Measurements from ENCODE around the gene HSF5. TPM values are rescaled to one million over a fixed set of nuclear protein-coding genes. Genes with fewer than 3 reads are reported as not detected.

HSF5 gene, protein sequence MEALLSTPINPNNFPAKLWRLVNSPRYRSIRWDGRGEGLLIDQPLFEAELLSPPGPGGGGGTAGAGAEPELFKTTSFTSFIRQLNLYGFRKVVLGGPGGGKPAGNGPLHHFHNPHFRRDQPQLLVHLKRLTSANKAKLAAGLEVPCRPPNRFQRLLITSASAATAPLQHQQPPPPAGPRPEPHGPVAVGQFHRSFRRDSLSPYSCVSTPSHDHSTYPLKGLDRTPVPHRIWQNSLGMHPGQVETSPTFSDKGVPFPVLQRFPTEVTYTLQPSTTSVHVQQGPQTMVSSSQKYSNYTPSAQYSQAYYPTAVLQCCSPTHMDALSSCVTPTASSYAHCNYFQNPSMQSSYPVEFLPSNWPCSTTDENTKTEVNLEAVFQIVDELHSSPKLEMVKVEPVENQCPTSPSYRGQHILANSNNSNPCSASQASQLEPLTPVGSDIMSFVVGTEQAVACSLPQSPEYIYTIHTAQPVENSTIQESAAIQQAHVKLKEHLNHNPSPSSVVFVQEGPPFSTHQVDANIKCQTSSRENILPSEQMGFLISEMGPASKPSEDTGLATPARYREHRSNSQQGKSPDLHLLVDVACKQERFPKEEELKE
- 1 to 10 TPM; 3.6 to 4.1 TPM for total RNA-seq

DNA sequence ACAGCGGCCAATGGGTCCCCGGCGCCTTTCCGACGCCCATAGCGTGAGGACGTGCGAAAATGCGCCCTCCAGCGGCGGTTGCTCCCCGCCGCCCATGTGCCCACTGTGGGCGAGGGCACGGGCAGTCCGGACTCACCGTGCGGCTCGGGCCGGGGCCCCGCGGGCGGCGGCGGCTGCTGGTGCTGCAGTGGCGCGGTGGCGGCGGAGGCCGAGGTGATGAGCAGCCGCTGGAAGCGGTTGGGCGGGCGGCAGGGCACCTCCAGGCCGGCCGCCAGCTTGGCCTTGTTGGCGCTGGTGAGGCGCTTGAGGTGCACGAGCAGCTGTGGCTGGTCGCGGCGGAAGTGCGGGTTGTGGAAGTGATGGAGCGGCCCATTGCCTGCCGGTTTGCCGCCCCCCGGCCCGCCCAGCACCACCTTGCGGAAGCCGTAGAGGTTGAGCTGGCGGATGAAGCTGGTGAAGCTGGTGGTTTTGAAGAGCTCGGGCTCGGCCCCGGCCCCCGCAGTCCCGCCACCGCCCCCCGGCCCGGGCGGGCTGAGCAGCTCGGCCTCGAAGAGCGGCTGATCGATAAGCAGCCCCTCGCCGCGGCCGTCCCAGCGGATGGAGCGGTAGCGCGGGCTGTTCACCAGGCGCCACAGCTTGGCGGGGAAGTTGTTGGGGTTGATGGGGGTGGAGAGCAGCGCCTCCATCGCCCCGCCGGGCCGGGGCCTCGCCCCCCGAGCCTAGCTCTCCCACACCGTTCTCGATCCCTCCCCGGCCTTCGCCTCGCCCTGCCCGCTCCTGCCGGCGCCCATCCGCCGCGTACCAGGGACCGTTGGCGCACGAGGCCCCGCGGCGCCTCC is at the start of gene HSF5:
TSS of gene HSF5 (minus strand) at position 820 of the 839 bp plus-strand sequence. CDS start at position 686, 134 bp downstream.
- intact Hi-C loops (cut with micrococcal nuclease) = loop anchor here (1.0 to 5.0 kb wide), 2 partner anchors 30 to 71 kb away; partner anchors contain the start of gene RNF43
- CTCF ChIA-PET = interaction anchor here (0.5 to 1.9 kb wide), 11 partner anchors 9 to 210 kb away, joined by 3 to 9 read pairs (median 5); partner anchors contain the start of gene RNF43
- Mint-ChIP-seq H3K36me3 (ENCODE audit: low read depth) (peaks cover 31% of the 10 kb centered on the region), H3K27me3 (ENCODE audit: low read depth) (no peaks in the 10 kb centered on the region), H3K4me1 (ENCODE audit: low read depth) (peaks cover 15% of the 10 kb centered on the region), H3K9me3 (no peaks in the 10 kb centered on the region), H3K27ac (no peak within 1 kb of the TSS), H3K4me3 (peak within 1 kb of the TSS; percentile 58)
- DNase-seq = peak; percentile 79

DNA sequence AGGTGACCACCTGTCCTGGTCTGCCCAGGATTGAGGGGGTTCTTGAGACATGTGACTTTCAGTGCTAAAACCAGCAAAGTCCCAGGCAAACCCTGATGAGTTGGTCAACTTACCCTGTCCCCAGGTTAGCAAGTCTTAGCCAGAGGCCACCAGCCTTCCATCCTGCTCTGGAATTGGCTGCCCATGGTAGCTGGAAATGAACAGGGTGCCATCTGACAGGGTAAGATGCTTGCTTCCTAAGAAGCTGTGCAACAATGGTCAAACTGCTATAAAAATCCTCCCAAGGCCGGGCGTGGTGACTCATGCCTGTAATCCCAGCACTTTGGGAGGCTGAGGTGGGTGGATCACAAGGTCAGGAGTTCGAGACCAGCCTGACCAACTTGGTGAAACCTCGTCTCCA is 49.1 kb upstream of the HSF5 start:
- Mint-ChIP-seq H3K27me3 (ENCODE audit: low read depth) (peaks cover 12% of the 10 kb centered on the region), H3K36me3 (ENCODE audit: low read depth) (no peaks in the 10 kb centered on the region), H3K27ac (no peak overlapping the region), H3K9me3 (no peaks in the 10 kb centered on the region), H3K4me1 (ENCODE audit: low read depth) (no peaks in the 10 kb centered on the region), H3K4me3 (no peak overlapping the region)
- CTCF ChIA-PET = interaction anchor here (1.2 kb wide), 1 partner anchor 17 kb away, joined by 4 read pairs; no protein-coding TSS in a partner anchor
- intact Hi-C loops (cut with micrococcal nuclease) = no loop called here
- DNase-seq = no peak

DNA sequence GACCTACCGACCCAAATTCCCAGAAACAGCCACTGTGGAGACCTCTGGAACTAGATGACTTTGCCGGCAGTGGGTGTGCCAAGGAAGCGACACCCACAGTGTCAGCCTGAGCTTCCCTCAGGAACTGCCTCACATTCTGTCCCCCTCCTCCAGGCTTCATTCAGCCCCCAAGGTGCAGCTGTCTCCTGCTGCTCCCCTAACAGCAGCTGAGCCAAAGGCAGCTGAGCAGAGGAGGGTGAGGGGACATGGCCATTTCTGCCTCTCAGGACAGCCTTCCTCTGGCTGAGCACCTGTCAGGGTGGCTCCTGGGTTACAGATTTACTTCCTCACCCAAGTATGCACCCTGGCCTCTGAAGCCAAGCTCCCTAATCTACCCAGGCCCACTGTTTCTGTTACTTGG is 48.3 kb upstream of the HSF5 start:
- Mint-ChIP-seq H3K36me3 (ENCODE audit: low read depth) (no peaks in the 10 kb centered on the region), H3K4me1 (ENCODE audit: low read depth) (peaks cover 2% of the 10 kb centered on the region), H3K4me3 (no peak overlapping the region), H3K27me3 (ENCODE audit: low read depth) (peaks cover 14% of the 10 kb centered on the region), H3K27ac (no peak overlapping the region), H3K9me3 (no peaks in the 10 kb centered on the region)
- intact Hi-C loops (cut with micrococcal nuclease) = no loop called here
- CTCF ChIA-PET = interaction anchor here (1.2 kb wide), 1 partner anchor 17 kb away, joined by 4 read pairs; no protein-coding TSS in a partner anchor
- DNase-seq = no peak

DNA sequence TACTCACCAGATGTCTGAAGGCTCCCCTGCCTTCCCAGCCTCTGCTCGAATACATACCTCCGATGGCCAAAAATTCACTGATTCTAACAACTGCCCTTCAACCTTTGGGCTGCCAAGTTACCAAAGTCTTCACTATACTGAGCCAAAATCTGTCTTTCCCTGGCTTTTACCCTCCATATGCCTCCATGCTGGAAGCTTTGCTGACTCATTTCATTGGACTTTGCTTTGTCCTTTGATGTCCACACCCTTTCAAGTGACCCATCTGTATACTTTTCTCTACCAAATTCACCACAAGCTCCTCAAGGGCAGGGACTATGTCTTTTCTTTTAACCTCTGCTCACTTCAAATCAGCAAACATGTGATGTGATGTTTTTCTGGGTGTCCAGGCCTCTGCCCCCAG is 47.2 kb upstream of the HSF5 start:
- intact Hi-C loops (cut with micrococcal nuclease) = no loop called here
- CTCF ChIA-PET = interaction anchor here (2.7 kb wide), 1 partner anchor 16 kb away, joined by 7 read pairs; no protein-coding TSS in a partner anchor

DNA sequence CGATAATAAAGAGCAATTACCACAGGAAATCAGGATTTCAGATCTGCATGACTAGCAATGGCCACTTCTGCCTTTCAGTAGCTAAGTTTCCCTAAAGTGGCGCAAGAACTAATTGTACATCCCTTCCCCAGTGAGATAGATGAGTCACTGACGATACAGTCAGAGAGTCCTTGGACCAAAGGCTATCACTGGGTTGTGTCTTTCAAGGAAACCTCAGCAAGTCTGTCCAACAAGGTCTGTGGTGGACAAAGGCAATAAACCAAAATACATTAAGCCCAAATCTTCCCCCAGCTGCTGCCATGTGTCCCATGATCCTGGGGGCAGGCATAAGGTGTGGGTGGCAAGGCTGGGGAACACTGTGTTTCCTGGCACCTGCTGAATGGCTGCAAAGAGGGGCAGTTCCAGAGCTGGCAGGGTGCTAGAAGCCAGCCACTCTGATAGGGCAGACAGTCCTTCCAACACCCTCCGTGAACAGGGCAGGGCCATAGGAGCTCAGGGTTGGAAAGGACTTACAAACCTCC is 46.8 kb upstream of the HSF5 start:
- CTCF ChIA-PET = interaction anchor here (2.7 kb wide), 1 partner anchor 16 kb away, joined by 7 read pairs; no protein-coding TSS in a partner anchor
- DNase-seq = no peak
- Mint-ChIP-seq H3K4me3 (no peak overlapping the region), H3K27me3 (ENCODE audit: low read depth) (peaks cover 14% of the 10 kb centered on the region), H3K36me3 (ENCODE audit: low read depth) (no peaks in the 10 kb centered on the region), H3K4me1 (ENCODE audit: low read depth) (peaks cover 2% of the 10 kb centered on the region), H3K9me3 (no peaks in the 10 kb centered on the region), H3K27ac (no peak overlapping the region)
- intact Hi-C loops (cut with micrococcal nuclease) = no loop called here

More for the DNA sequence above, 47.2 kb upstream of the HSF5 start:
- DNase-seq = no peak
- Mint-ChIP-seq H3K4me1 (ENCODE audit: low read depth) (peaks cover 2% of the 10 kb centered on the region), H3K27me3 (ENCODE audit: low read depth) (peaks cover 14% of the 10 kb centered on the region), H3K27ac (no peak overlapping the region), H3K36me3 (ENCODE audit: low read depth) (no peaks in the 10 kb centered on the region), H3K9me3 (no peaks in the 10 kb centered on the region), H3K4me3 (no peak overlapping the region)

DNA sequence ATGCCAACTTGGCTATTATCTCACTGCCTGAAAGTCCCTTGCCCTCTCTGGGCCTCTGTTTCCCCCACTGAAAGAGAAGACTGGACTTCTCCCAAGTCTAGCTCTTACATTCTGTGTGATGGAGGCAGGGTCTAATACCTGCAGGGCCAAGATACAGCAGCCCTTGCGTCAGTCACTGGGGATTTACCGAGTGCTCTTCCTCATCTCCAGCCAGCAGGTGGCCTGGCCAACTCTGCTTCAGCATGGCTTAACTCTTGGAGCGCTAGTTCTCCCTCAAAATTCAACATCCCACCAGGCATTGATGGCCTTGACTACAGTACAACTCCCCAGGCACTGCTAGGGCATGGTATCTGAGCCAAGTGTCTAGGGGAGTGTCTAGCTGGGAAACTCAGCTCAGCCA is 46.1 kb upstream of the HSF5 start:
- H3K4me1 Mint-ChIP-seq (ENCODE audit: low read depth) = peaks cover 2% of the 10 kb centered on the region
- CTCF ChIA-PET = interaction anchor here (0.5 to 2.7 kb wide), 2 partner anchors 10 to 15 kb away, joined by 3 to 7 read pairs; no protein-coding TSS in a partner anchor
- intact Hi-C loops (cut with micrococcal nuclease) = no loop called here
- H3K27me3 Mint-ChIP-seq (ENCODE audit: low read depth) = peaks cover 14% of the 10 kb centered on the region
- no peaks in the 10 kb centered on the region for H3K36me3 Mint-ChIP-seq (ENCODE audit: low read depth)
- no peak overlapping the region for H3K4me3 Mint-ChIP-seq
- no peak for DNase-seq
- H3K9me3 Mint-ChIP-seq = no peaks in the 10 kb centered on the region
- no peak overlapping the region for H3K27ac Mint-ChIP-seq

DNA sequence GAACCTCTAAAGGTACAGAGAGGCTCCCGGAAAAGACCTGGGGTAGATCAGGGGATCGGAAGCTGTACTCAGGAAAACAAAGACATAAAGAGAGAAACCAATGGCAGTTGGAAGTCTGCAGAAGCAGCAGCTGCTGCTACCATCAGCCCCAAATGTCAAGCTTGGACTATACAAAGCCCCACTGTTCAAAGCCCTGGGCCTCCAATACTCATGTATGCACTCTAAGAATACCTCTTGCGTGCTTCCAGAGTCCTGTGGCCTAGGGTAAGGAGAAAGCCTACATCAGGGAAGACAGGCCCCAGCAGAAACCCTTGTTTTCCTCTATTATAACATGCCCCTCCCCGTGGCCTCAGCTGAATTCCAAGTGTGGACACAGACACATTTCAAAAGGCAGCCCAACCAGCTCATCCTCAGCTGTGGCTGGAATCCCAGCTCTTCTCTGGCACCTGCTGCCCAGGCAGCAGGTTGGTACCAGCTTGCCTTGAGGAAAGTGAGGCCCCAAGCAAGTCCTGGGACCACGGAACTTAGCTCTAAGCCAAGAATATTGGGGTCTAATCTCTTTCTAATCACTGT is 45.5 kb upstream of the HSF5 start:
- intact Hi-C loops (cut with micrococcal nuclease) = no loop called here
- Mint-ChIP-seq H3K4me1 (ENCODE audit: low read depth) (peaks cover 2% of the 10 kb centered on the region), H3K36me3 (ENCODE audit: low read depth) (no peaks in the 10 kb centered on the region), H3K4me3 (no peak overlapping the region), H3K27me3 (ENCODE audit: low read depth) (peaks cover 14% of the 10 kb centered on the region), H3K27ac (no peak overlapping the region), H3K9me3 (no peaks in the 10 kb centered on the region)
- DNase-seq = no peak
- CTCF ChIA-PET = interaction anchor here (0.5 to 2.7 kb wide), 2 partner anchors 10 to 15 kb away, joined by 3 to 7 read pairs; no protein-coding TSS in a partner anchor

DNA sequence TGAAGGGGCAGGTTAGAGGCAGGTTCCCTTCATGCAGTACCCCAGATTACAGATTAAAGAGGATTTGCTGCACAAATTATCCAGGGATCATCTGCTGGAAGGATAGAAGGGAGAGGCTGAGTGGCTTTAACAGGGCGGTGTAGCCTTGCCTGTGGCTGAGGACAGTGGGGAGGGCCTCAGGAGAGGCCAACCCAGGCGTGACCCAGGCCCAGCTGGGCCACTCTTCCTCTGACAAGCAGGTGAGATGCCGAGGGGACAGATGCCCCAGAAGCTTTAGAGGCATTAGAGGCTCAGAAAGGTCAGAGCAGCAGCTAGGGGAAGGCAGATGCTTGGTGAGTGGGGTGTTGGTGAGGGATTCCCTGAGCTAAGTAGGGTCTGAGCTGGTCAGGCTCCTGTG is 44.3 kb upstream of the HSF5 start:
- DNase-seq = no peak
- H3K27ac Mint-ChIP-seq = no peak overlapping the region
- CTCF ChIA-PET = interaction anchor here (2.7 kb wide), 1 partner anchor 13 kb away, joined by 7 read pairs; no protein-coding TSS in a partner anchor
- H3K36me3 Mint-ChIP-seq (ENCODE audit: low read depth) = no peaks in the 10 kb centered on the region
- peaks cover 2% of the 10 kb centered on the region for H3K4me1 Mint-ChIP-seq (ENCODE audit: low read depth)
- H3K4me3 Mint-ChIP-seq = no peak overlapping the region
- H3K9me3 Mint-ChIP-seq = no peaks in the 10 kb centered on the region
- peaks cover 14% of the 10 kb centered on the region for H3K27me3 Mint-ChIP-seq (ENCODE audit: low read depth)
- intact Hi-C loops (cut with micrococcal nuclease) = loop anchor here (1.0 kb wide), 1 partner anchor 14 kb away; no protein-coding TSS in a partner anchor

DNA sequence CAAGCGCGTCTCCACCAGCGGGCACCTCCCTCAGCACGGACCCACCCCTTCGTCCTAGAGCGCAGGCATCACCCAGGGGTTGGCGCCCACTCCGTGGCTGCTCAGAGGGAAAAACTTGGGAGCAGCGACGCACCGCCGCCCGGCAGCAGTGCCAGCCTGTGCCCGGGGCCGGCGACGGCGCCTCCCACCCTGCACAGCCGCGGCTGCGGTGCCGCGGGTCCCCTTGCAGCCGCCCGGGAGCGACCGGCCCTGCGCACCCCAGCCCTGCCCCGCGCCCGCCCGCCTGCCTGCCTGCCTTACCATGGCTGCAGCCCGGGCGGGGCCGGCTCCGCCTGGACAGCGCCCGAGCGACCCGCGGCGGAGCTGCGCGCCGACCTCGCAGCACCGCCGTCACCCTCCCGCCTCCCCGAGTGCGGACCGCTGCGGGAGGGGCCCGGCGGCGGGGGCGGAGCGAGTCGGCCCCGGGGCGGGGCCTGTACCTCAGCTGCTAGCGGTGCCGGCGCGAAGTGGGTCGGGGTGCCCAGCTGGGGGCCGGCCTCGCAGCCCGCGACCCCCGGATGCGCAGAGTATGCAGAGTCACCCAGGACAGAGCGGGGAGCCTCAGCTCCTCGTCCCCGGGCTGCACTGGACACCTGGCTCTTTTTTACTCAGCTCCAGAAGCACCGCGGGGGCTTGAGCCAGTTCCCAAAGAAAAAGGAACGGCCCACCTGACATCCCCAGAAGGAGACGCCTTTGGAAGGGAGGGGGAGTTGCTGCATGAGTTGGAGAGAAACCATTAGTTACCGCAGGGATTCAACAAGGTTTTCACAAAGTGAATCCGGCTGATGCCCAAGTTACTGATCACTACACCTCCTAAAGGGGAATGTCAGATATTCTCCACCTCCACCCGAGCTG is 43.7 kb upstream of the HSF5 start:
- peaks cover 14% of the 10 kb centered on the region for H3K27me3 Mint-ChIP-seq (ENCODE audit: low read depth)
- H3K36me3 Mint-ChIP-seq (ENCODE audit: low read depth) = no peaks in the 10 kb centered on the region
- H3K4me3 Mint-ChIP-seq = peak overlapping the region; percentile 30
- peak; percentile 48 for DNase-seq
- no peaks in the 10 kb centered on the region for H3K9me3 Mint-ChIP-seq
- H3K27ac Mint-ChIP-seq = no peak overlapping the region
- CTCF ChIA-PET = no interaction called here
- intact Hi-C loops (cut with micrococcal nuclease) = loop anchor here (1.0 kb wide), 1 partner anchor 14 kb away; no protein-coding TSS in a partner anchor
- H3K4me1 Mint-ChIP-seq (ENCODE audit: low read depth) = peaks cover 2% of the 10 kb centered on the region

DNA sequence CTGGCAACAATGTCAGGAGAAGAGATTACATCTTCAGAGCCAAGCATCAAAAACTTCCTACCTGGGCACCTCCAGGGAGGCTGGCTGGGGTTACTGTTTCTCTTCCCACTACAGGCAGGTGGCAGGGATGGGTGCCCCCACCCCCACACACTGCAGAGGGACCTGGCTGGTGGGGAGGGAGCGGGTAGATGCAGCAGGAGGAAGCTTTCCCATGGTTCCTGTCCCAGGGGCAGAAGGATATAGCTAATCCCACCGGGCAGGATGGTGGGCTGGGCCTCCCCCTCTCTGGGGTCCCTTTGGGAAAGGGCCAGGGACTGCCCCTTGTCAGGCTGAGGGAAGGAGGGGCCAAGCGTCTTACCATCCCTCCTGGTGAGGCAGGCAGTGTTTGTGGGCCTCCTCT is 42.9 kb upstream of the HSF5 start:
- no peak overlapping the region for H3K27ac Mint-ChIP-seq
- intact Hi-C loops (cut with micrococcal nuclease) = no loop called here
- CTCF ChIA-PET = no interaction called here

DNA sequence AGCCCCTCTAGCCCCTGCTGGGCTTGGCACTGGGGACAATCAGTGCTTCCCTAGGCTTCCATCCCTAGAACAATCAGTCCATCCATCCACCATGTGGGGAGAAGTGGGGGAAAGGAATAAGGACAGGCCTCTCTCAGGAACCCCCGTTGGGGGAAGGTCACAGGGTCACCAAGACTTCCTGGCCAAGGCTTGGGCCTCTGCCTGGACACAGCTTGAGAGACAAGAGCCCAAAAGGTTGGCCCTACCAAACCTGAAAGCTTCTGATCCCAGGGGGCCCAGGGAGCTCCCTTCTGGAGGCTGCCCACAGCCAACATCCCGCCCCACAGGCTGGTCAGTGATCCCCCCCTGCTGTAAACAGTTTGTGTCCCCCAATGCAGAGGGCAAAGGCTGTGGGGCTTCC is 42.4 kb upstream of the HSF5 start:
- H3K27me3 Mint-ChIP-seq (ENCODE audit: low read depth) = peaks cover 14% of the 10 kb centered on the region
- H3K4me1 Mint-ChIP-seq (ENCODE audit: low read depth) = peaks cover 2% of the 10 kb centered on the region
- H3K9me3 Mint-ChIP-seq = no peaks in the 10 kb centered on the region
- no peak for DNase-seq
- no peak overlapping the region for H3K27ac Mint-ChIP-seq
- intact Hi-C loops (cut with micrococcal nuclease) = no loop called here
- no peak overlapping the region for H3K4me3 Mint-ChIP-seq
- CTCF ChIA-PET = no interaction called here
- H3K36me3 Mint-ChIP-seq (ENCODE audit: low read depth) = no peaks in the 10 kb centered on the region

More for the DNA sequence above, 42.9 kb upstream of the HSF5 start:
- no peak for DNase-seq
- peak overlapping the region; percentile 30 for H3K4me3 Mint-ChIP-seq
- no peaks in the 10 kb centered on the region for H3K36me3 Mint-ChIP-seq (ENCODE audit: low read depth)
- peaks cover 2% of the 10 kb centered on the region for H3K4me1 Mint-ChIP-seq (ENCODE audit: low read depth)
- peaks cover 14% of the 10 kb centered on the region for H3K27me3 Mint-ChIP-seq (ENCODE audit: low read depth)
- H3K9me3 Mint-ChIP-seq = no peaks in the 10 kb centered on the region
